DOHH2 (cell line): ENCODE data around the gene WDR7.

Source experiments
- H3F3A ChIP-seq: fragments of 200-600 bp; sonication (generic), shearing (Covaris generic); 2 replicates; pipeline ENCODE4 v1.6.0; 2016; ENCODE audit warnings: antibody characterized with exemption, mild to moderate bottlenecking; ENCODE audit not compliant: control insufficient read depth, insufficient read depth
- H3K27ac ChIP-seq: fragments of 200-600 bp; sonication (generic); 2 replicates; pipeline ENCODE4 v1.5.1; 2014; ENCODE audit warnings: low read depth, mild to moderate bottlenecking, low read length, moderate library complexity
- H3K27me3 ChIP-seq: fragments of 200-600 bp; sonication (generic); 2 replicates; pipeline ENCODE4 v1.6.1; 2014; ENCODE audit warnings: mild to moderate bottlenecking, low read length, mixed read lengths; ENCODE audit not compliant: control insufficient read depth
- H3K36me3 ChIP-seq: fragments of 200-600 bp; sonication (generic); 2 replicates; pipeline ENCODE4 v1.6.1; 2014; ENCODE audit warnings: mild to moderate bottlenecking, low read length, moderate library complexity, mixed read lengths; ENCODE audit not compliant: control insufficient read depth
- H3K4me1 ChIP-seq: fragments of 200-600 bp; sonication (generic); 2 replicates; pipeline ENCODE4 v1.6.1; 2014; ENCODE audit warnings: mild to moderate bottlenecking, low read length, mixed read lengths; ENCODE audit not compliant: control insufficient read depth
- H3K4me2 ChIP-seq: fragments of 200-600 bp; sonication (generic); 2 replicates; pipeline ENCODE4 v1.6.0; 2014; ENCODE audit warnings: mild to moderate bottlenecking, low read length, moderate library complexity
- H3K4me3 ChIP-seq: fragments of 200-600 bp; sonication (generic); 2 replicates; pipeline ENCODE4 v1.5.1; 2014; ENCODE audit warnings: mild to moderate bottlenecking, low read length, mixed read lengths
- H3K79me2 ChIP-seq: fragments of 200-600 bp; sonication (generic); 2 replicates; pipeline ENCODE4 v1.6.1; 2014; ENCODE audit warnings: mild to moderate bottlenecking, low read length, mixed read lengths; ENCODE audit not compliant: control insufficient read depth
- H3K9me2 ChIP-seq: fragments of 200-600 bp; sonication (generic); replicated peaks from 2 replicates; pipeline ENCODE4 v1.6.1; 2014; ENCODE audit warnings: mild to moderate bottlenecking, low read length, mixed read lengths; ENCODE audit not compliant: control insufficient read depth
- H3K9me3 ChIP-seq: fragments of 200-600 bp; sonication (generic); 2 replicates; pipeline ENCODE4 v1.6.1; 2014; ENCODE audit warnings: antibody characterized with exemption, low read length, mixed read lengths; ENCODE audit not compliant: control insufficient read depth, insufficient read depth
- H4K20me1 ChIP-seq: fragments of 200-600 bp; sonication (generic); 2 replicates; pipeline ENCODE4 v1.6.0; 2014; ENCODE audit warnings: low read depth, mild to moderate bottlenecking, antibody characterized with exemption, low read length, moderate library complexity; ENCODE audit not compliant: control insufficient read depth, insufficient read depth
- CTCF ChIP-seq: fragments of 200-600 bp; sonication (generic); IDR thresholded peaks from one replicate; pipeline ENCODE4 v1.5.1; 2014; ENCODE audit warnings: antibody characterized with exemption, mild to moderate bottlenecking, low read depth, low read length; ENCODE audit not compliant: poor library complexity, severe bottlenecking
- EZH2phosphoT487 ChIP-seq: fragments of 200-600 bp; sonication (generic); IDR thresholded peaks from 2 replicates; pipeline ENCODE4 v1.6.1; 2017; ENCODE audit warnings: borderline replicate concordance, mild to moderate bottlenecking, antibody characterized with exemption, low read length, moderate library complexity, mixed read lengths

Gene WDR7

GRCh38 chr18:57078614-57079013 is 427.5 kb downstream of the WDR7 start:
- Histone ChIP-seq H3K9me3 (peaks cover 8% of the 10 kb centered on the region), H3K27ac (no peak overlapping the region), H3K4me1 (peaks cover 18% of the 10 kb centered on the region), H3K36me3 (no peaks in the 10 kb centered on the region), H3K4me3 (no peak overlapping the region), H3K79me2 (no peaks in the 10 kb centered on the region), H3K27me3 (peaks cover 87% of the 10 kb centered on the region), H3F3A (no peaks in the 10 kb centered on the region), H3K9me2 (no peaks in the 10 kb centered on the region), H4K20me1 (peaks cover 23% of the 10 kb centered on the region; the same call in 1 of the 2 replicates), H3K4me2 (no peak overlapping the region)
- no peak for TF ChIP-seq CTCF
- no peak for TF ChIP-seq EZH2phosphoT487

DNA sequence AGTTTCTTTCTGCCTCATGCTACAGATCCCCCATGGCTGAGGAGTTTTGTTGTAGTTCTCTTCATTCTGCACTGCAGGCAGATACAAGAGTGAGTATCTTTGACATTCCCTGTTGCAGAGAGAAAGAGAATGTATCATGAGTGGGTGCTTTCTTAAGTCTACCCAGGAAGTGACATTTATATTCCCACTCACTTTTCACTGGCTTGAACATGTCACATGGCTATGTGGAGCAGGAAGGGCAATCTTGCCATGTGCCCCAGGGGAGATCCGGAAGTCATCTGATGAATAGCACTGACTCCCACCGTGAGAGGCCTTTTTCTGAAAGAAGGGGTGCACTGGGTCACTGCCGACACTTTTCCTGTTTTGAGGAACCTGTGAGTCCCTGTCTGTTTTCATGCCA is 429.3 kb downstream of the WDR7 start:
- Histone ChIP-seq H3K4me2 (no peak overlapping the region), H3K9me2 (no peaks in the 10 kb centered on the region), H3F3A (no peaks in the 10 kb centered on the region), H3K36me3 (no peaks in the 10 kb centered on the region), H3K27ac (no peak overlapping the region), H4K20me1 (peaks cover 10% of the 10 kb centered on the region; the same call in 1 of the 2 replicates), H3K9me3 (peaks cover 8% of the 10 kb centered on the region), H3K4me3 (no peak overlapping the region), H3K79me2 (no peaks in the 10 kb centered on the region), H3K4me1 (peaks cover 36% of the 10 kb centered on the region), H3K27me3 (peaks cover 86% of the 10 kb centered on the region)
- TF ChIP-seq CTCF (no peak), EZH2phosphoT487 (no peak)

DNA sequence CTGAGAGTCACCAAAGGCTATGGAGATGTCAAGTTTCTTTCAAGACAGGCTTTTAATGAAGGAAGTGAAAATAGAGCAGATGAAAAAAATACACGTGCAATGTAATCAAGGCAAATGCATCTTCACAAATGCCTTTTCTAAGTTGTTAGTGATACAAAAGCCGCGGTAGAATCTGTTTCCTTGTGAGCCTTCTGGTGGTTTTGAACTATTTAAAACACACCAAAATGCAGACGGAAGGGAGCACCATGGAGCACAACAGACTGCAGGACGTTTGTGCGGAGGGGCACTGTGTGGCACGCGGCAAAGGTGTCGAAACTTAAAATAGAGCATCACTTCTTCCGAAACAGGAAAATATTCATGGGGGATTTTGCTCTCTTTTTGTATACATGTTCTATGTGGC is 430.7 kb downstream of the WDR7 start:
- peaks cover 8% of the 10 kb centered on the region for H3K9me3 ChIP-seq
- H3K4me2 ChIP-seq, result no peak overlapping the region
- peaks cover 86% of the 10 kb centered on the region for H3K27me3 ChIP-seq
- no peaks in the 10 kb centered on the region for H3F3A ChIP-seq
- no peaks in the 10 kb centered on the region for H3K36me3 ChIP-seq
- TF ChIP-seq CTCF, result no peak
- TF ChIP-seq EZH2phosphoT487, result no peak
- no peaks in the 10 kb centered on the region for H3K79me2 ChIP-seq
- no peaks in the 10 kb centered on the region for H3K9me2 ChIP-seq
- H3K27ac ChIP-seq, result no peak overlapping the region
- peaks cover 6% of the 10 kb centered on the region; the same call in 1 of the 2 replicates for H4K20me1 ChIP-seq
- H3K4me1 ChIP-seq, result peaks cover 43% of the 10 kb centered on the region
- no peak overlapping the region for H3K4me3 ChIP-seq
